HEK293 (cell line): ENCODE measurements around the gene TPGS1.

Source experiments
- CTCF ChIA-PET: fragments of 350-600 bp; formaldehyde crosslinking; extraction: SDS; loops from one replicate; lab custom pipeline; 2021; ENCODE audit warnings: antibody characterized with exemption; lab: Yijun Ruan, JAX
- POLR2A ChIA-PET: fragments of 300-600 bp; formaldehyde crosslinking; extraction: SDS; loops from one replicate; lab custom pipeline; 2020; ENCODE audit warnings: antibody characterized with exemption, inconsistent platforms; lab: Yijun Ruan, JAX
- H3K27ac ChIP-seq: fragments of 200-500 bp; sonication (Bioruptor generic); 2 replicates; pipeline ENCODE4 v1.5.1; 2014; ENCODE audit warnings: low read depth, low read length, control low read depth, inconsistent platforms; ENCODE audit errors: extremely low read depth
- H3K36me3 ChIP-seq, 2 experiments: fragments of 200-500 bp in 1 of 2; sonication (Bioruptor generic) in 1 of 2; 1 replicate in 1 of 2; 2 replicates in 1 of 2; pipeline ENCODE4 v1.5.1; 2014 to 2017; ENCODE audit warnings: inconsistent platforms in 2 of 2, low read length in 2 of 2; ENCODE audit not compliant: control insufficient read depth in 2 of 2, insufficient read depth in 1 of 2
- H3K4me1 ChIP-seq: fragments of 200-500 bp; sonication (Bioruptor generic); 2 replicates; pipeline ENCODE4 v1.5.1; 2014; ENCODE audit warnings: mild to moderate bottlenecking, low read length, inconsistent platforms; ENCODE audit not compliant: control insufficient read depth, insufficient read depth
- H3K4me3 ChIP-seq: 2 replicates; pipeline ENCODE4 v1.5.1; 2011; ENCODE audit warnings: low read depth, mild to moderate bottlenecking, control low read depth, low read length, moderate library complexity
- H3K9me3 ChIP-seq: fragments of 200-500 bp; sonication (Bioruptor generic); 2 replicates; pipeline ENCODE4 v1.5.1; 2014; ENCODE audit warnings: low read depth, low read length, inconsistent platforms; ENCODE audit not compliant: control insufficient read depth, insufficient read depth
- GLIS1 ChIP-seq: fragments of 450-650 bp; formaldehyde crosslinking; IDR thresholded peaks from 2 replicates; pipeline ENCODE4 v1.5.1; 2016; ENCODE audit warnings: missing biosample characterization, missing genetic modification characterization
- HOXC10 ChIP-seq: sonication (generic); formaldehyde crosslinking; IDR thresholded peaks from 2 replicates; pipeline ENCODE4 v1.8.1; 2023; ENCODE audit warnings: mild to moderate bottlenecking, missing genetic modification reagents
- IKZF3 ChIP-seq: fragments of 450-650 bp; IDR thresholded peaks from 2 replicates; pipeline ENCODE4 v1.5.0; 2018; ENCODE audit warnings: missing biosample characterization, mild to moderate bottlenecking, missing genetic modification characterization, moderate library complexity
- KLF1 ChIP-seq: fragments of 450-650 bp; formaldehyde crosslinking; IDR thresholded peaks from 2 replicates; pipeline ENCODE4 v1.5.1; 2016; ENCODE audit warnings: missing biosample characterization, missing genetic modification characterization
- REPIN1 ChIP-seq: fragments of 450-650 bp; formaldehyde crosslinking; IDR thresholded peaks from 2 replicates; pipeline ENCODE4 v1.5.1; 2017; ENCODE audit warnings: missing biosample characterization, missing genetic modification characterization, low read depth
- SALL2 ChIP-seq: fragments of 450-650 bp; formaldehyde crosslinking; IDR thresholded peaks from 2 replicates; pipeline ENCODE4 v1.5.0; 2017; ENCODE audit warnings: missing biosample characterization, mild to moderate bottlenecking, missing genetic modification characterization, borderline replicate concordance
- WT1 ChIP-seq: fragments of 450-650 bp; formaldehyde crosslinking; IDR thresholded peaks from 2 replicates; pipeline ENCODE4 v1.5.1; 2016; ENCODE audit warnings: missing biosample characterization, missing genetic modification characterization
- ZNF132 ChIP-seq: fragments of 450-650 bp; formaldehyde crosslinking; IDR thresholded peaks from 2 replicates; pipeline ENCODE4 v1.5.1; 2017; ENCODE audit warnings: missing biosample characterization, missing genetic modification characterization, borderline replicate concordance
- ZNF169 ChIP-seq: fragments of 450-650 bp; formaldehyde crosslinking; IDR thresholded peaks from 2 replicates; pipeline ENCODE4 v1.5.1; 2016; ENCODE audit warnings: missing biosample characterization, missing genetic modification characterization
- ZNF292 ChIP-seq: fragments of 450-650 bp; formaldehyde crosslinking; IDR thresholded peaks from 2 replicates; pipeline ENCODE4 v1.5.1; 2016; ENCODE audit warnings: low read depth, missing biosample characterization, missing genetic modification characterization, borderline replicate concordance
- ZNF529 ChIP-seq: fragments of 450-650 bp; formaldehyde crosslinking; IDR thresholded peaks from 2 replicates; pipeline ENCODE4 v1.5.1; 2017; ENCODE audit warnings: missing genetic modification characterization, missing biosample characterization; ENCODE audit not compliant: insufficient replicate concordance
- ZNF555 ChIP-seq: fragments of 450-650 bp; formaldehyde crosslinking; conservative IDR thresholded peaks from 2 replicates; pipeline ENCODE4 v1.5.1; 2017; ENCODE audit warnings: missing biosample characterization, mild to moderate bottlenecking, missing genetic modification characterization, inconsistent platforms
- ZNF777 ChIP-seq: fragments of 450-650 bp; formaldehyde crosslinking; IDR thresholded peaks from 2 replicates; pipeline ENCODE4 v1.5.1; 2017; ENCODE audit warnings: missing biosample characterization, missing genetic modification characterization, borderline replicate concordance
- ZNF791 ChIP-seq: fragments of 450-650 bp; formaldehyde crosslinking; IDR thresholded peaks from 2 replicates; pipeline ENCODE4 v1.5.1; 2016; ENCODE audit warnings: missing biosample characterization, missing genetic modification characterization
- ZSCAN23 ChIP-seq: fragments of 450-650 bp; formaldehyde crosslinking; IDR thresholded peaks from 2 replicates; pipeline ENCODE4 v1.5.1; 2016; ENCODE audit warnings: missing biosample characterization, missing genetic modification characterization
- TF ChIP-seq, protein P1 (sequence below): fragments of 450-650 bp; formaldehyde crosslinking; IDR thresholded peaks from 2 replicates; pipeline ENCODE4 v1.5.1; 2016; ENCODE audit warnings: missing biosample characterization, missing genetic modification characterization
- TF ChIP-seq, protein P2 (sequence below): fragments of 450-650 bp; formaldehyde crosslinking; IDR thresholded peaks from 2 replicates; pipeline ENCODE4 v1.5.1; 2016; ENCODE audit warnings: missing biosample characterization, missing genetic modification characterization
- TF ChIP-seq, protein P3 (sequence below): fragments of 450-650 bp; formaldehyde crosslinking; IDR thresholded peaks from 2 replicates; pipeline ENCODE4 v1.5.1; 2016; ENCODE audit warnings: missing biosample characterization, missing genetic modification characterization
- TF ChIP-seq, protein P4 (sequence below): fragments of 450-650 bp; IDR thresholded peaks from 2 replicates; pipeline ENCODE4 v1.5.1; 2018; ENCODE audit warnings: missing biosample characterization, mild to moderate bottlenecking, missing genetic modification characterization
- TF ChIP-seq, protein P5 (sequence below): fragments of 450-650 bp; formaldehyde crosslinking; IDR thresholded peaks from 2 replicates; pipeline ENCODE4 v1.5.1; 2017; ENCODE audit warnings: missing biosample characterization, missing genetic modification characterization

Gene TPGS1

DNA sequence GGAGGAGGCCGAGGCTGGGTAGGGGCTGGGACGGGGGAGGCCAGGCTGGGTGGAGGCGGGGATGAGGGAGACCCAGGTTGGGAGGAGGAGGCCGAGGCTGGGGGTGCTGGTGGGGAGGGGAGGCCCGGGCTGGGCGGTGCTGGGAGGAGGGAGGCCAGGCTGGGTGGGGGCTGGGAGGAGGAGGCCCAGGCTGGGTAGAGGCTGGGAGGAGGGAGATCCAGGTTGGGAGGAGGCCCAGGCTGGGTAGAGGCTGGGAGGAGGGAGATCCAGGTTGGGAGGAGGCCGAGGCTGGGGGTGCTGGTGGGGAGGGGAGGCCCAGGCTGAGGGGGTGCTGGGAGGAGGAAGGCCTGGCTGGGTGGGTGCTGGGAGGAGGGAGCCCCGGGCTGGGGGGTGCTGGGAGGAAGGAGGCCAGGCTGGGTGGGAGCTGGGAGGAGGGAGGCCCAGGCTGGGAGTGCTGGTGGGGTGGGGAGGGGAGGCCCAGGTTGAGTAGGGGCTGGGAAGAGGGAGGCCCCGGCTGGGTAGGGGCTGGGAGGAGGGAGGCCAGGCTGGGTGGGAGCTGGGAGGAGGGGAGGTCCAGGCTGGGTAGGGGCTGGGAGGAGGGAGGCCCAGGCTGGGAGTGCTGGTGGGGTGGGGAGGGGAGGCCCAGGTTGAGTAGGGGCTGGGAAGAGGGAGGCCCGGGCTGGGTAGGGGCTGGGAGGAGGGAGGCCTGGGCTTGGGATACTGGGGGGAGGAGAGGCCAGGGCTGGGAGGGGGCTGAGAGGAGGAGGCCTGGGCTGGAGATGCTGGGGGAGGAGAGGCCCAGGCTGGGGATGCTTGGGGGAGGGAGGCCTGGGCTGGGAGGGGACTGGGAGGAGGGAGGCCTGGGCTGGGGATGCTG, 10.7 kb downstream of the TPGS1 start:
- POLR2A ChIA-PET, result interaction anchor here (0.6 to 0.8 kb wide), 3 partner anchors 12 to 27 kb away, joined by 3 to 6 read pairs (median 3); no protein-coding TSS in a partner anchor

DNA sequence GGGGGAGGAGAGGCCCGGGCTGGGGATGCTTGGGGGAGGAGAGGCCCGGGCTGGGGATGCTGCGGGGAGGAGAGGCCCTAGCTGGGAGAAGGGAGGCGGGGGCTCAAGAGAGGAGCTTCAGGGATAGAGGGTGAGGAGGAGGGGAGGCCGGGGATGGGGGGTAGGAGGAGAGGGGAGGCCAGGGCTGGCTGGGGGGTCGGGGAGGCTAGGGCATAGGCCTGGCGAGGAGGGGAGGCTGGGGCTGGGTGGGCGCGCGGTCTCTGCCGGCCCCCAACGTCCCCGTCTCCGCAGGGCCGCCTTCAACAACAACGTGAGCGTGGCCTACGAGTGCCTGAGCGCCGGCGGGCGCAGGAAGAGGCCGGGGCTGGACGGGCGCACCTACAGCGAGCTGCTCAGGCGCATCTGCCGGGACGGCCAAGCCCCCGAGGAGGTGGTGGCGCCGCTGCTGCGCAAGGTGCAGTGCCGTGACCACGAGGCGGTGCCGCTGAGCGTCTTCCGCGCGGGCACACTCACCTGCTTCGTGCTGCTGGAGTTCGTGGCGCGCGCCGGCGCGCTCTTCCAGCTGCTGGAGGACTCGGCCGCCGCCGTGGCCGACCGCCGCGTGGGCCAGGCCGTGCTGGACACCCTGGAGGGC, 11.4 kb downstream of the TPGS1 start:
- POLR2A ChIA-PET, result interaction anchor here (0.8 kb wide), 1 partner anchor 12 kb away, joined by 3 read pairs; no protein-coding TSS in a partner anchor
- Histone ChIP-seq H3K9me3 (no peaks in the 10 kb centered on the region), H3K4me1 (no peaks in the 10 kb centered on the region), H3K36me3 (peaks cover 0 to 2% of the 10 kb centered on the region in 2 experiments; a peak in 1 of 3 replicates), H3K27ac (no peak overlapping the region), H3K4me3 (no peak overlapping the region)
- TF ChIP-seq ZNF292 (no peak), IKZF3 (no peak), GLIS1 (tag by site-specific recombination) (no peak), ZNF132 (tag by site-specific recombination) (no peak)
- CTCF ChIA-PET, result interaction anchor here (0.6 kb wide), 1 partner anchor 8 kb away, joined by 3 read pairs; no protein-coding TSS in a partner anchor

More for the DNA sequence above, 10.7 kb downstream of the TPGS1 start:
- H3K9me3 ChIP-seq, result no peaks in the 10 kb centered on the region
- CTCF ChIA-PET, result no interaction called here
- H3K4me3 ChIP-seq, result no peak overlapping the region
- H3K27ac ChIP-seq, result no peak overlapping the region
- peaks cover 0 to 6% of the 10 kb centered on the region in 2 experiments; a peak in 1 of 3 replicates for H3K36me3 ChIP-seq
- TF ChIP-seq GLIS1 (tag by site-specific recombination), result peak; percentile 11; the same call in 1 of the 2 replicates
- no peak for TF ChIP-seq ZNF529 (tag by site-specific recombination)
- TF ChIP-seq KLF1 (tag by site-specific recombination), result peak; percentile 87
- TF ChIP-seq SALL2 (tag by site-specific recombination), result no peak
- peak; percentile 75; the same call in 1 of the 2 replicates for TF ChIP-seq WT1
- TF ChIP-seq ZNF169 (tag by site-specific recombination), result no peak
- TF ChIP-seq, protein P1, sequence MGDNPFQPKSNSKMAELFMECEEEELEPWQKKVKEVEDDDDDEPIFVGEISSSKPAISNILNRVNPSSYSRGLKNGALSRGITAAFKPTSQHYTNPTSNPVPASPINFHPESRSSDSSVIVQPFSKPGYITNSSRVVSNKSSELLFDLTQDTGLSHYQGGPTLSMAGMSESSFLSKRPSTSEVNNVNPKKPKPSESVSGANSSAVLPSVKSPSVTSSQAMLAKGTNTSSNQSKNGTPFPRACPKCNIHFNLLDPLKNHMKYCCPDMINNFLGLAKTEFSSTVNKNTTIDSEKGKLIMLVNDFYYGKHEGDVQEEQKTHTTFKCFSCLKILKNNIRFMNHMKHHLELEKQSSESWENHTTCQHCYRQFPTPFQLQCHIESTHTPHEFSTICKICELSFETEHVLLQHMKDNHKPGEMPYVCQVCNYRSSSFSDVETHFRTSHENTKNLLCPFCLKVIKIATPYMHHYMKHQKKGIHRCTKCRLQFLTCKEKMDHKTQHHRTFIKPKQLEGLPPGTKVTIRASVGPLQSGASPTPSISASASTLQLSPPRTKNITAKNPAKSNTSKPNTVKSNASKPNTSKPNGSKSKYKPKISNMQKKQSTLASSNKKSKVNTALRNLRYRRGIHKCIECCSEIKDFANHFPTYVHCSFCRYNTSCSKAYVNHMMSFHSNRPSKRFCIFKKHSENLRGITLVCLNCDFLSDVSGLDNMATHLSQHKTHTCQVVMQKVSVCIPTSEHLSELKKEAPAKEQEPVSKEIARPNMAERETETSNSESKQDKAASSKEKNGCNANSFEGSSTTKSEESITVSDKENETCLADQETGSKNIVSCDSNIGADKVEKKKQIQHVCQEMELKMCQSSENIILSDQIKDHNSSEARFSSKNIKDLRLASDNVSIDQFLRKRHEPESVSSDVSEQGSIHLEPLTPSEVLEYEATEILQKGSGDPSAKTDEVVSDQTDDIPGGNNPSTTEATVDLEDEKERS, result no peak
- TF ChIP-seq, all 188 proteins: peak for 3
- H3K4me1 ChIP-seq, result no peaks in the 10 kb centered on the region

DNA sequence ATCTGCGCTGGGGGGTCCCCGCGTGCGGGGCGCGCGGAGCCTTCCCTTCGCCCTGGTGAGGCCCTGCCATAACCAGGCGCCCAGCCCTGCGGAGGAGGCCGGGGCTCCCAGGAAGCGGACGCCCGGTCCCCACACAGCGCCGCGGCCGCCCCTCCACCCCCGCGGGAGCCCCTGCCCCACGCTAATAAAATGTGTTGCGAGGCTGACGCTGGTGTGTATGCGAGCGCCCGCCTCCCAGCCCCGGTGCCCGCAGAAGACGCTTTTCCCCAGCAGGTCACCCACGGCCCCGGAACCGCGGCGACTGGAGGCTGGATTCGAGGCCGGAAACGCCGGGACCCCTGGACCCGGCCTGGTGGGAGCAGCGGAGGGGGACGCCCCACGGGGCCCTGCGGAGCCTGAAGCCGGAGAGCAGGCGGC, 12.2 kb downstream of the TPGS1 start:
- no peaks in the 10 kb centered on the region for H3K36me3 ChIP-seq
- no peaks in the 10 kb centered on the region for H3K4me1 ChIP-seq
- no peaks in the 10 kb centered on the region for H3K9me3 ChIP-seq
- H3K4me3 ChIP-seq, result no peak overlapping the region
- CTCF ChIA-PET, result interaction anchor here (0.6 to 0.7 kb wide), 2 partner anchors 9 to 142 kb away, joined by 3 read pairs; no protein-coding TSS in a partner anchor
- POLR2A ChIA-PET, result no interaction called here
- H3K27ac ChIP-seq, result no peak overlapping the region
- TF ChIP-seq, protein P2, sequence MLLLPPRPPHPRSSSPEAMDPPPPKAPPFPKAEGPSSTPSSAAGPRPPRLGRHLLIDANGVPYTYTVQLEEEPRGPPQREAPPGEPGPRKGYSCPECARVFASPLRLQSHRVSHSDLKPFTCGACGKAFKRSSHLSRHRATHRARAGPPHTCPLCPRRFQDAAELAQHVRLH (tag by site-specific recombination), result no peak
- TF ChIP-seq, protein P3, sequence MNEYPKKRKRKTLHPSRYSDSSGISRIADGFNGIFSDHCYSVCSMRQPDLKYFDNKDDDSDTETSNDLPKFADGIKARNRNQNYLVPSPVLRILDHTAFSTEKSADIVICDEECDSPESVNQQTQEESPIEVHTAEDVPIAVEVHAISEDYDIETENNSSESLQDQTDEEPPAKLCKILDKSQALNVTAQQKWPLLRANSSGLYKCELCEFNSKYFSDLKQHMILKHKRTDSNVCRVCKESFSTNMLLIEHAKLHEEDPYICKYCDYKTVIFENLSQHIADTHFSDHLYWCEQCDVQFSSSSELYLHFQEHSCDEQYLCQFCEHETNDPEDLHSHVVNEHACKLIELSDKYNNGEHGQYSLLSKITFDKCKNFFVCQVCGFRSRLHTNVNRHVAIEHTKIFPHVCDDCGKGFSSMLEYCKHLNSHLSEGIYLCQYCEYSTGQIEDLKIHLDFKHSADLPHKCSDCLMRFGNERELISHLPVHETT, result no peak
- TF ChIP-seq HOXC10 (CRISPR knock-in tag) (no peak), ZNF777 (no peak), ZNF555 (tag by site-specific recombination) (no peak), GLIS1 (tag by site-specific recombination) (no peak), ZNF791 (tag by site-specific recombination) (no peak), REPIN1 (tag by site-specific recombination) (no peak), ZSCAN23 (tag by site-specific recombination) (no peak)
- TF ChIP-seq, protein P4, sequence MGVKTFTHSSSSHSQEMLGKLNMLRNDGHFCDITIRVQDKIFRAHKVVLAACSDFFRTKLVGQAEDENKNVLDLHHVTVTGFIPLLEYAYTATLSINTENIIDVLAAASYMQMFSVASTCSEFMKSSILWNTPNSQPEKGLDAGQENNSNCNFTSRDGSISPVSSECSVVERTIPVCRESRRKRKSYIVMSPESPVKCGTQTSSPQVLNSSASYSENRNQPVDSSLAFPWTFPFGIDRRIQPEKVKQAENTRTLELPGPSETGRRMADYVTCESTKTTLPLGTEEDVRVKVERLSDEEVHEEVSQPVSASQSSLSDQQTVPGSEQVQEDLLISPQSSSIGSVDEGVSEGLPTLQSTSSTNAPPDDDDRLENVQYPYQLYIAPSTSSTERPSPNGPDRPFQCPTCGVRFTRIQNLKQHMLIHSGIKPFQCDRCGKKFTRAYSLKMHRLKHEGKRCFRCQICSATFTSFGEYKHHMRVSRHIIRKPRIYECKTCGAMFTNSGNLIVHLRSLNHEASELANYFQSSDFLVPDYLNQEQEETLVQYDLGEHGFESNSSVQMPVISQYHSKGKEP (tag by site-specific recombination), result no peak
- TF ChIP-seq, protein P5, sequence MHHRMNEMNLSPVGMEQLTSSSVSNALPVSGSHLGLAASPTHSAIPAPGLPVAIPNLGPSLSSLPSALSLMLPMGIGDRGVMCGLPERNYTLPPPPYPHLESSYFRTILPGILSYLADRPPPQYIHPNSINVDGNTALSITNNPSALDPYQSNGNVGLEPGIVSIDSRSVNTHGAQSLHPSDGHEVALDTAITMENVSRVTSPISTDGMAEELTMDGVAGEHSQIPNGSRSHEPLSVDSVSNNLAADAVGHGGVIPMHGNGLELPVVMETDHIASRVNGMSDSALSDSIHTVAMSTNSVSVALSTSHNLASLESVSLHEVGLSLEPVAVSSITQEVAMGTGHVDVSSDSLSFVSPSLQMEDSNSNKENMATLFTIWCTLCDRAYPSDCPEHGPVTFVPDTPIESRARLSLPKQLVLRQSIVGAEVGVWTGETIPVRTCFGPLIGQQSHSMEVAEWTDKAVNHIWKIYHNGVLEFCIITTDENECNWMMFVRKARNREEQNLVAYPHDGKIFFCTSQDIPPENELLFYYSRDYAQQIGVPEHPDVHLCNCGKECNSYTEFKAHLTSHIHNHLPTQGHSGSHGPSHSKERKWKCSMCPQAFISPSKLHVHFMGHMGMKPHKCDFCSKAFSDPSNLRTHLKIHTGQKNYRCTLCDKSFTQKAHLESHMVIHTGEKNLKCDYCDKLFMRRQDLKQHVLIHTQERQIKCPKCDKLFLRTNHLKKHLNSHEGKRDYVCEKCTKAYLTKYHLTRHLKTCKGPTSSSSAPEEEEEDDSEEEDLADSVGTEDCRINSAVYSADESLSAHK (tag by site-specific recombination), result no peak
